ENCODE data around the gene ST6GALNAC6. TPM values are rescaled to one million over a fixed set of nuclear protein-coding genes. Genes with fewer than 3 reads are reported as not detected.
"Not testable (repeated sequence)": the region's sequence is repeated elsewhere in the genome, so short reads cannot be mapped to it uniquely, and the experiment has no call there.

ST6GALNAC6 gene
- total RNA-seq, 1 donor from 2014 or later = 32.6 TPM

DNA sequence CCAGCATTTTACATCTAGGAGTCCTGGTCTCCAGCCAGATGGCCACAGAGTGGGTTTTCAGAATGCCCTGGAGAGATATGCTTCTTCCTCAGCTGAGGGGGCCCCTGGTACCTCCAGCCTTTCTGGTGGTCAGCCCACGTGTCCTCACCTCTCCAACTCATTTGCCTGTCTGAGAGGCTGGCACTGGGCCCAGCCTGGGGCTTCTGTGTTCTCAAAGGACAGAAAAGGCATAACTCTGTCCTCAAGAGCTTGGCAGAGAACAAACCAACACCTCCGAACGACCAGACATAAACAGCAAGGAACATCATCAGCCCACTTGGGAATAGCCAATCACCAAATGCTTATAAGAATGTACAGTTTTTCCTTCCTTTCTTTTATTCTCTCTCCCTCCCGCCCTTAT is 62.1 kb downstream of the ST6GALNAC6 start:
- Mint-ChIP-seq H3K4me1 (ENCODE audit: unreplicated experiment) (peaks cover 18% of the 10 kb centered on the region), H3K9me3 (no peaks in the 10 kb centered on the region), H3K27ac (no peak overlapping the region), H3K27me3 (no peaks in the 10 kb centered on the region), H3K4me3 (no peak overlapping the region), H3K36me3 (no peaks in the 10 kb centered on the region)
- no peak for DNase-seq (ENCODE audit: extremely low spot score, unreplicated experiment)
- no peak for TF ChIP-seq CTCF (conservative IDR thresholded peaks at IDR 0.05)

- not testable (repeated sequence) for H3K27ac Mint-ChIP-seq; H3K4me3 Mint-ChIP-seq; H3K27me3 Mint-ChIP-seq; DNase-seq (ENCODE audit: extremely low spot score, unreplicated experiment); H3K9me3 Mint-ChIP-seq; H3K36me3 Mint-ChIP-seq
- H3K4me1 Mint-ChIP-seq (ENCODE audit: unreplicated experiment) = peaks cover 18% of the 10 kb centered on the region
These were observed 62.8 kb downstream of the ST6GALNAC6 start for GRCh38 chr9:127836561-127836960.

DNA sequence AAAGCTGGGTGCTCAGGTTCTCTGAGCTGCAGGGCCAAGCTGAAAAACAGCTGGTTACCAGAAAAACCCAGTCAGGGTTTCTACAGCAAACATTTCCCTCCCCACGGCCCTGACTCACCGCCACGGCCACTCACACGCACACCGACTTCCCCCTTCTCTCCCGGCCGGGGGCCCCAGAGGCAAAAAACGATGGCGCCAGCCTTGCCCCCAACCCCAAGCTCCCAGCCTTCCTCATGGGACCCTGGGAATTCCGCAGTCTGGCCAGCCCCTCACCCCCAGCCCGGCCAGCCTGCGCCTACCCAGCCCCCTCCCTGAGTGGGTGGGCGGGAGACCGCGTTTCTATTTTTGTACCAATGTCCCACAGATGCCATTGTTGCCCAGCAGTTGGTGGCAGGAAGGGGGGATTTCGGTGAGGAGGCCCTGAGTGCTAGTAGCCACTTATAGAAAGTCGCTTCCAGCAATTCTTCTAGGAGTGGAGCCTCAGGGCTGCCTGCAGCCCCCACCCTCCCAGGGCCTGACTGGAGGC is 63.3 kb downstream of the ST6GALNAC6 start:
- no peaks in the 10 kb centered on the region for H3K36me3 Mint-ChIP-seq
- no peaks in the 10 kb centered on the region for H3K27me3 Mint-ChIP-seq
- no peaks in the 10 kb centered on the region for H3K9me3 Mint-ChIP-seq
- no peak overlapping the region for H3K4me3 Mint-ChIP-seq
- no peak for DNase-seq (ENCODE audit: extremely low spot score, unreplicated experiment)
- no peak overlapping the region for H3K27ac Mint-ChIP-seq
- no peak for TF ChIP-seq CTCF (conservative IDR thresholded peaks at IDR 0.05)
- H3K4me1 Mint-ChIP-seq (ENCODE audit: unreplicated experiment) = peaks cover 18% of the 10 kb centered on the region

Small RNA genes within 50 kb of the gene (microRNA-seq; reads per million reads assigned to microRNA genes)
- not detected for gene MIR4672

Other genes starting within 250 kb of the ST6GALNAC6 start
- 0.26 and 8.0 TPM in 2 replicates for gene CFAP157, start 192.6 kb downstream of the ST6GALNAC6 start, total RNA-seq (ENCODE audit: low replicate concordance)
- 12.0 and 13.9 TPM in 2 replicates for gene PTRH1, start 183.9 kb downstream of the ST6GALNAC6 start, total RNA-seq (ENCODE audit: low replicate concordance)
- gene TTC16, start 183.5 kb downstream of the ST6GALNAC6 start, total RNA-seq (ENCODE audit: low replicate concordance) = 0.10 TPM in 1 of 2 replicates, not detected in the other
- 21.5 and 21.9 TPM in 2 replicates for gene TOR2A, start 164.3 kb downstream of the ST6GALNAC6 start, total RNA-seq (ENCODE audit: low replicate concordance)
- 1.6 and 7.1 TPM in 2 replicates for gene SH2D3C, start 120.9 kb downstream of the ST6GALNAC6 start, total RNA-seq (ENCODE audit: low replicate concordance)
- gene CDK9, start 113.6 kb downstream of the ST6GALNAC6 start, total RNA-seq (ENCODE audit: low replicate concordance) = 65.8 and 77.3 TPM in 2 replicates
- 18.7 and 42.4 TPM in 2 replicates for gene FPGS, start 96.7 kb downstream of the ST6GALNAC6 start, total RNA-seq (ENCODE audit: low replicate concordance)
- gene ENG, start 44.9 kb downstream of the ST6GALNAC6 start, total RNA-seq (ENCODE audit: low replicate concordance) = 0.86 and 1.6 TPM in 2 replicates
- 35.2 and 59.8 TPM in 2 replicates for gene AK1, start 21.9 kb downstream of the ST6GALNAC6 start, total RNA-seq (ENCODE audit: low replicate concordance)
- 11.9 and 17.5 TPM in 2 replicates for gene ST6GALNAC4, start 17.4 kb upstream of the ST6GALNAC6 start, total RNA-seq (ENCODE audit: low replicate concordance)
- gene PIP5KL1, start 31.2 kb upstream of the ST6GALNAC6 start, total RNA-seq (ENCODE audit: low replicate concordance) = 5.8 and 9.4 TPM in 2 replicates
- 41.6 and 56.3 TPM in 2 replicates for gene DPM2, start 38.3 kb upstream of the ST6GALNAC6 start, total RNA-seq (ENCODE audit: low replicate concordance)
- gene EEIG1, start 81.4 kb upstream of the ST6GALNAC6 start, total RNA-seq (ENCODE audit: low replicate concordance) = 61.1 and 74.8 TPM in 2 replicates
- 6.7 and 10.3 TPM in 2 replicates for gene NAIF1, start 167.7 kb upstream of the ST6GALNAC6 start, total RNA-seq (ENCODE audit: low replicate concordance)
- 19.1 and 39.0 TPM in 2 replicates for gene SLC25A25, start 168.6 kb upstream of the ST6GALNAC6 start, total RNA-seq (ENCODE audit: low replicate concordance)
- 67.2 and 85.0 TPM in 2 replicates for gene PTGES2, start 228.1 kb upstream of the ST6GALNAC6 start, total RNA-seq (ENCODE audit: low replicate concordance)
- gene LCN2, start 249.8 kb upstream of the ST6GALNAC6 start, total RNA-seq (ENCODE audit: low replicate concordance) = 10.7 and 12.4 TPM in 2 replicates

Measured in type B pancreatic cell (in vitro differentiated cells).